Loucy (cell line): ENCODE data around the gene BCR.

ENCODE experiments used
- CTCF ChIP-seq: fragments of 200-600 bp; sonication (generic); conservative IDR thresholded peaks from 2 replicates; pipeline ENCODE4 v1.5.1; 2014; ENCODE audit warnings: mild to moderate bottlenecking, antibody characterized with exemption, low read length
- EZH2phosphoT487 ChIP-seq: fragments of 200-600 bp; IDR thresholded peaks from 2 replicates; pipeline ENCODE4 v1.6.1; 2018; ENCODE audit warnings: antibody characterized with exemption, mild to moderate bottlenecking, moderate library complexity, borderline replicate concordance

GRCh38 chr22:23233084-23233531 lies 52.8 kb downstream of the BCR start:
- no peak for TF ChIP-seq CTCF
- no peak for TF ChIP-seq EZH2phosphoT487
